GM12878 (cell line): ENCODE measurements around the gene ANGPTL2. TPM values are rescaled to one million over a fixed set of nuclear protein-coding genes. Genes with fewer than 3 reads are reported as not detected.

Experiments
- ATAC-seq: fragments of 200-7000 bp; cut with Tn5 transposase; 3 replicates; pipeline ENCODE4 v1.9.1; 2020; ENCODE audit warnings: mild to moderate bottlenecking, moderate library complexity
- BruUV-seq: library from RNA; stranded (reverse); fragments of 400-500 nt; replicated peaks from 2 replicates; lab custom pipeline; 2021; lab: Mats Ljungman, UMichigan
- CTCF ChIA-PET: fragments of 300-600 bp; sonication (Branson Sonifier 250); formaldehyde crosslinking; extraction: SDS; loops from one replicate; lab custom pipeline; 2021; ENCODE audit warnings: inconsistent platforms; lab: Yijun Ruan, JAX
- POLR2A ChIA-PET: fragments of 350-600 bp; formaldehyde crosslinking; extraction: SDS; loops from one replicate; lab custom pipeline; 2021; ENCODE audit warnings: inconsistent platforms; lab: Charles Lee
- RAD21 ChIA-PET: fragments of 300-600 bp; sonication (Branson Sonifier 250); formaldehyde crosslinking; loops from one replicate; lab custom pipeline; 2023; ENCODE audit warnings: antibody characterized with exemption; ENCODE audit not compliant: unreplicated experiment; lab: Charles Lee
- SMC1A ChIA-PET: fragments of 300-600 bp; sonication (Branson Sonifier 250); formaldehyde crosslinking; loops from one replicate; lab custom pipeline; 2023; ENCODE audit not compliant: unreplicated experiment, uncharacterized antibody; lab: Charles Lee
- DNase-seq: peaks from one replicate; pipeline ENCODE4 v3.0.0-alpha.2; 2011; ENCODE audit warnings: low read depth, low spot score
- FAIRE-seq: peaks from 3 replicates; lab custom pipeline; 2011; peaks lifted over from hg19 to GRCh38; lab: Jason Lieb, UNC
- H2AFZ ChIP-seq: 2 replicates; pipeline ENCODE4 v1.6.0; 2011; ENCODE audit warnings: low read depth, low read length, control low read depth; ENCODE audit not compliant: control insufficient read depth
- H3K27ac ChIP-seq: 2 replicates; pipeline ENCODE4 v1.5.1; 2011; ENCODE audit warnings: control low read depth; ENCODE audit not compliant: control insufficient read depth, insufficient read depth
- H3K27me3 ChIP-seq, 2 experiments: replicated peaks in 1 of 2; 2 replicates each; pipeline versions ENCODE4 v1.6.0 to v1.6.1; 2011; ENCODE audit warnings: low read length in 1 of 2; ENCODE audit not compliant: control insufficient read depth in 2 of 2, insufficient read depth in 2 of 2
- H3K36me3 ChIP-seq, 2 experiments: 2 replicates each; pipeline ENCODE4 v1.5.1; 2011; ENCODE audit warnings: low read length in 1 of 2; ENCODE audit not compliant: control insufficient read depth in 2 of 2, insufficient read depth in 2 of 2
- H3K4me1 ChIP-seq: 2 replicates; pipeline ENCODE4 v1.6.1; 2011; ENCODE audit warnings: mild to moderate bottlenecking, low read length, moderate library complexity, mixed read lengths; ENCODE audit not compliant: control insufficient read depth, insufficient read depth
- H3K4me2 ChIP-seq: 2 replicates; pipeline ENCODE4 v1.6.0; 2011; ENCODE audit warnings: control low read depth; ENCODE audit not compliant: control insufficient read depth, insufficient read depth
- H3K4me3 ChIP-seq: fragments of 200-600 bp; sonication (generic); 2 replicates; pipeline ENCODE4 v1.5.1; 2016
- H3K79me2 ChIP-seq: 2 replicates; pipeline ENCODE4 v1.6.0; 2011; ENCODE audit warnings: low read length; ENCODE audit not compliant: control insufficient read depth, insufficient read depth
- H3K9ac ChIP-seq: 2 replicates; pipeline ENCODE4 v1.8.0; 2011; ENCODE audit warnings: low read length, control low read depth, mixed read lengths; ENCODE audit not compliant: control insufficient read depth, insufficient read depth
- H3K9me3 ChIP-seq: replicated peaks from 3 replicates; pipeline ENCODE4 v1.5.1; 2011; ENCODE audit warnings: mild to moderate bottlenecking, low read length; ENCODE audit not compliant: control insufficient read depth, insufficient read depth
- H4K20me1 ChIP-seq: 2 replicates; pipeline ENCODE4 v1.6.0; 2011; ENCODE audit not compliant: control insufficient read depth, insufficient read depth
- CREB1 ChIP-seq: IDR thresholded peaks from 2 replicates; pipeline ENCODE4 v1.6.1; 2012; ENCODE audit warnings: low read depth, mild to moderate bottlenecking, inconsistent platforms
- E2F4 ChIP-seq: IDR thresholded peaks from 2 replicates; pipeline ENCODE4 v1.6.1; 2012; ENCODE audit warnings: low read depth, low read length, improper control_type of control experiment
- KLF5 ChIP-seq: fragments of 450-650 bp; IDR thresholded peaks from 2 replicates; pipeline ENCODE4 v1.6.1; 2014; ENCODE audit warnings: mild to moderate bottlenecking; ENCODE audit not compliant: partially characterized antibody
- MXI1 ChIP-seq: fragments of 150-350 bp; IDR thresholded peaks from 2 replicates; pipeline ENCODE4 v1.6.1; 2011; ENCODE audit warnings: low read depth, mild to moderate bottlenecking, inconsistent platforms, low read length, improper control_type of control experiment
- NBN ChIP-seq: fragments of 450-650 bp; IDR thresholded peaks from 2 replicates; pipeline ENCODE4 v1.6.1; 2016
- RBBP5 ChIP-seq: fragments of 200-600 bp; sonication (generic); conservative IDR thresholded peaks from 2 replicates; pipeline ENCODE4 v1.6.1; 2016
- SMAD5 ChIP-seq: IDR thresholded peaks from 2 replicates; pipeline ENCODE4 v1.6.1; 2016; ENCODE audit warnings: antibody characterized with exemption, low read depth
- ZNF207 ChIP-seq: fragments of 450-650 bp; IDR thresholded peaks from 2 replicates; pipeline ENCODE4 v1.6.1; 2014; ENCODE audit warnings: antibody characterized with exemption, mild to moderate bottlenecking, borderline replicate concordance
- ZNF622 ChIP-seq: fragments of 450-650 bp; IDR thresholded peaks from 2 replicates; pipeline ENCODE4 v1.6.1; 2017; ENCODE audit warnings: mild to moderate bottlenecking, inconsistent platforms
- WGBS: methylation state at CpG from one replicate; pipeline ENCODE4 v1.1.6; 2016; ENCODE audit warnings: low lambda C conversion rate; ENCODE audit not compliant: insufficient replicate concordance, insufficient coverage; ENCODE audit errors: missing lambda C conversion rate; 5-methylcytosine and 5-hydroxymethylcytosine counted together
- in situ Hi-C: fragments of 300-500 bp; cut with MboI; formaldehyde crosslinking; loops from 9 replicates; pipeline ENCODE4 v1.14.3; 2018; ENCODE audit warnings: mixed read lengths
- intact Hi-C: fragments of 100-400 bp; cut with micrococcal nuclease; formaldehyde crosslinking; loops from one replicate; pipeline ENCODE4 v1.14.2; 2022; ENCODE audit not compliant: unreplicated experiment
- polyA plus RNA-seq, 11 experiments: library from polyadenylated mRNA; depleted of rRNA in 4 of 11; unstranded in 6 of 11; stranded (reverse) in 5 of 11; fragments of >200 nt; fragmentation: Nextera tagmentation in 4 of 11; fragmentation: Illumina TruSeq in 1 of 11; extraction: Ambion mirVana in 4 of 11; extraction: Trizol in 1 of 11; gene quantifications; 1 replicate in 1 of 11; 2 replicates in 10 of 11; pipeline versions ENCODE4 v1.2.1 to v1.2.3, GENCODE V29; 2011 to 2016; ENCODE audit warnings: inconsistent platforms in 2 of 11, missing spikeins in 2 of 11, low read depth in 1 of 11
- total RNA-seq, 4 experiments: library from RNA; depleted of rRNA in 3 of 4; stranded (reverse); fragments of >200 nt in 3 of 4; fragmentation: Illumina TruSeq in 1 of 4; extraction: Trizol in 1 of 4; gene quantifications; 2 replicates each; pipeline versions ENCODE4 v1.2.1 to v1.2.3, GENCODE V29; 2013 to 2021

The ANGPTL2 gene
- total and polyA plus RNA-seq, 10 of the 15 experiments (the other 5 are each of a cell fraction or from before 2014, with no cell fraction given): 0.13 to 2.6 (median 0.82) TPM; not detected in 1

- SMC1A ChIA-PET: interaction anchor here (0.8 to 1.8 kb wide), 9 partner anchors 9 to 134 kb away, joined by 3 to 7 read pairs (median 4); no protein-coding TSS in a partner anchor
- CTCF ChIA-PET: interaction anchor here (0.7 to 3.1 kb wide), 6 partner anchors 9 to 94 kb away, joined by 3 to 8 read pairs (median 3); no protein-coding TSS in a partner anchor
Observed at GRCh38 chr9:127075624-127076372, 46.6 kb downstream of the ANGPTL2 start.

More at GRCh38 chr9:127075624-127076372, 46.6 kb downstream of the ANGPTL2 start:
- no peak overlapping the region for H3K4me2 ChIP-seq
- in situ Hi-C loops (no loop called here), intact Hi-C loops (no loop called here)
- ATAC-seq: no peak
- no peak overlapping the region for H3K27ac ChIP-seq
- H4K20me1 ChIP-seq: no peaks in the 10 kb centered on the region
- H3K4me3 ChIP-seq: no peak overlapping the region
- no peaks in the 10 kb centered on the region for H3K27me3 ChIP-seq
- H3K4me1 ChIP-seq: no peaks in the 10 kb centered on the region
- ChIA-PET RAD21 (interaction anchor here (0.8 to 1.6 kb wide), 5 partner anchors 14 to 123 kb away, joined by 3 to 7 read pairs (median 3); no protein-coding TSS in a partner anchor), POLR2A (interaction anchor here (0.8 kb wide), 1 partner anchor 76 kb away, joined by 3 read pairs; no protein-coding TSS in a partner anchor)
- no peak overlapping the region for H3K9ac ChIP-seq
- FAIRE-seq: peak; percentile 35
- H3K79me2 ChIP-seq: no peaks in the 10 kb centered on the region
- H3K9me3 ChIP-seq: no peaks in the 10 kb centered on the region; the same call in 2 of the 3 replicates
- no peak overlapping the region for H2AFZ ChIP-seq
- no TSS peak for BruUV-seq
- no peak for DNase-seq
- no peak for TF ChIP-seq E2F4
- no peak for TF ChIP-seq ZNF207
- TF ChIP-seq RBBP5: no peak
- TF ChIP-seq ZNF622: no peak
- TF ChIP-seq MXI1: no peak
- TF ChIP-seq KLF5: no peak
- TF ChIP-seq CREB1: no peak
- no peak for TF ChIP-seq NBN
- TF ChIP-seq SMAD5: no peak
- WGBS: 92% methylated on average over 2 of the region's 2 CpGs
- H3K36me3 ChIP-seq: no peaks in the 10 kb centered on the region
